Epithelial cell of proximal tubule (primary cell): ENCODE results near the gene SAP25. TPM values are rescaled to one million over a fixed set of nuclear protein-coding genes. Genes with fewer than 3 reads are reported as not detected.
"Not testable (repeated sequence)": the region's sequence is repeated elsewhere in the genome, so short reads cannot be mapped to it uniquely, and the experiment has no call there.

Experiments used
- DNase-seq: peaks from one replicate; pipeline ENCODE4 v3.0.0-alpha.2; 2011; ENCODE audit warnings: low read depth
- H3K4me3 ChIP-seq: 2 replicates; pipeline ENCODE4 v1.5.1; 2011; ENCODE audit warnings: low read depth, mild to moderate bottlenecking, low read length
- total RNA-seq: library from RNA; depleted of rRNA; stranded (reverse); fragments of >200 nt; gene quantifications from 2 replicates; pipeline ENCODE4 v1.2.3, GENCODE V29; 2015
- TF ChIP-seq, protein P1 (sequence below): conservative IDR thresholded peaks from 2 replicates; pipeline ENCODE4 v1.5.1; 2012; ENCODE audit warnings: low read depth, mild to moderate bottlenecking, low read length

SAP25 gene
- total RNA-seq, 1 donor from 2014 or later = 1.7 TPM

DNA sequence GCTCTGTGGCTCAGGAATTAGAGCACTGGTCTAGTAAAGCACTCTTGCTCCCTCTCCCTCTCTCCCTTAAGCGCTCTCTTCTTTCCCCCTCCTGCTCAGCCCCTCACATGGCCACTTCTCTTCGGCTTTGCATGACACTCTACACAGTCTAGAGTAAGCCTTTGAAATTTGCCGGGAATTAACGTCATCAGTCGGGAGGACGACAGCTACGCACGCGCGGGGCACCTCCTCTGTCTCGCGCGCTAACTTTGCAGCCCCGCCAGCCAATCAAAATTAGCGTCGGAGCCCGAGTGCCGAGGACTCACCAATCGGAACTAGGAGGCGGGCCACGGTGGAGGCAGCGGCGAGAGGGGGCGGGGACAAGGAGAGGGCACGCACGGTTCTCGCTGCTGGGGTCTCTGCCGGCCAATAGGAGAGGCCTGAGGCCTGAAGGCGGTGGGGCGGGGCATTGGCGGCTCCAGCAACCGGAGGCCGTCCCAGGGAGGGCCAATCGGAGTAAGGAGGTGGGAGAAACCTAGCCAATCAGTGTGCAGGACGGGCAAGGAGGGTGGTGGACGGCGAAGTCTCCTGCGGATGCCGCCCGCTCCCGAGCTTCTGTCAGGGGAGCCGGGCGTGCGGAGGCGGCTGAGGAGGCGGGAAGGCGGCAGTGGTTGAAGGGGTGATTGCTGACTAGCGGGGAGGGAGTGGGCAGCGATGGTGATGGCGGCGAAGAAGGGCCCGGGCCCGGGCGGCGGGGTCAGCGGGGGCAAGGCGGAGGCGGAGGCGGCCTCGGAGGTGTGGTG is 34.9 kb downstream of the SAP25 start, which contains the start of gene AGFG2:
Gene AGFG2 (plus strand): TSS at position 550 of the 782 bp plus-strand sequence. CDS start 144 bp downstream, at position 694.
- TF ChIP-seq, protein P1, sequence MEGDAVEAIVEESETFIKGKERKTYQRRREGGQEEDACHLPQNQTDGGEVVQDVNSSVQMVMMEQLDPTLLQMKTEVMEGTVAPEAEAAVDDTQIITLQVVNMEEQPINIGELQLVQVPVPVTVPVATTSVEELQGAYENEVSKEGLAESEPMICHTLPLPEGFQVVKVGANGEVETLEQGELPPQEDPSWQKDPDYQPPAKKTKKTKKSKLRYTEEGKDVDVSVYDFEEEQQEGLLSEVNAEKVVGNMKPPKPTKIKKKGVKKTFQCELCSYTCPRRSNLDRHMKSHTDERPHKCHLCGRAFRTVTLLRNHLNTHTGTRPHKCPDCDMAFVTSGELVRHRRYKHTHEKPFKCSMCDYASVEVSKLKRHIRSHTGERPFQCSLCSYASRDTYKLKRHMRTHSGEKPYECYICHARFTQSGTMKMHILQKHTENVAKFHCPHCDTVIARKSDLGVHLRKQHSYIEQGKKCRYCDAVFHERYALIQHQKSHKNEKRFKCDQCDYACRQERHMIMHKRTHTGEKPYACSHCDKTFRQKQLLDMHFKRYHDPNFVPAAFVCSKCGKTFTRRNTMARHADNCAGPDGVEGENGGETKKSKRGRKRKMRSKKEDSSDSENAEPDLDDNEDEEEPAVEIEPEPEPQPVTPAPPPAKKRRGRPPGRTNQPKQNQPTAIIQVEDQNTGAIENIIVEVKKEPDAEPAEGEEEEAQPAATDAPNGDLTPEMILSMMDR = no peak
- peak within 1 kb of the TSS; percentile 83 for H3K4me3 ChIP-seq
- DNase-seq = peak; percentile 82

DNA sequence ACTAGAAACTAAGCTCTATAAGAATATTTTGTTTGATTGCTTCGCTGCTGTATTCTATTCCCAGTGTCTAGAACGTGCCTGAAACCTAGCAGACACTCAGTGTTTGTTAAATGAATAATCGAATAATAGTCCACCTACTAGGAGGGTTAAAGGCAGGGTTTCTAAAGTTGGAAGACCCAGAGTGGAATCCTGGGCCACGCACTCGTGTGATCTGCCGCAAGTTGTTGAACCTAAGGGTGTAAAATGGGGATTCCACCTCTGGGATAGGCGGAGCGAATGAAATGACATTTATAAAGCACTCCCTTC is 35.4 kb downstream of the SAP25 start:
- DNase-seq = no peak
- H3K4me3 ChIP-seq = peak overlapping the region; percentile 43
- TF ChIP-seq, protein P1 = no peak

DNA sequence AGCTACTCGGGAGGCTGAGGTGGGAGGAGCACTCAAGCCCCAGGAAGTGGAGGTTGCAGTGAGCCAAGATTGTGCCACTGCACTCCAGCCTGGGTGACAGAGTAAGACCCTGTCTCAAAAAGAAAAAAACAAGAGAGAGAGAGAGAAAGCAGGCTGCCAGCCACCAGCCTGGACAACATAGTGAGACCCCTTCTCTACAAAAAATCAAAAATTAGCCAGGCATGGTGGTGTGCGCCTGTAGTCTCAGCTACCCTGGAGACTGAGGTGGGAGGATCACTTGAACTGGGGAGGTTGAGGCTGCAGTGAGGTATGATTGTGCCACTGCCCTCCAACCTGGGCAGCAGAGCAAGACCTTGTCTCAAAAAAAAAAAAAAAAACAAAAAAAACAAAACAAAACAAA is 37.0 kb downstream of the SAP25 start:
- not testable (repeated sequence) for DNase-seq, H3K4me3 ChIP-seq

DNA sequence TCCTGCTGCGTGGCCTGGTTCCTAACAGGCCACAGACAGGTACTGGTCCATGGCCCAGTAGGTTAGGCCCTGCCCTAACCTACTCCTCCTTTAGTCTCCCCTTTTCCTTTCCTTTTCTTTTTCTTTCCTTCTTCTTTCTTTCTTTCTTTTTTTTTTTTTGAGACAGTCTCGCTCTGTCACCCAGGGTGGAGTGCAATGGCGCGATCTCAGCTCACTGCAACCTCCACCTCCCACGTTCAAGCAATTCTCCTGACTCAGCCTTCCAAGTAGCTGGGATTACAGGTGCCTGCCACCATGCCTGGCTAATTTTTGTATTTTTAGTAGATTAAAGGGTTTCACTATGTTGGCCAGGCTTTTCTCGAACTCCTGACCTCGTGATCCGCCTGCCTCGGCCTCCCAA is 37.7 kb downstream of the SAP25 start:
- H3K4me3 ChIP-seq, DNase-seq: not testable (repeated sequence)

DNA sequence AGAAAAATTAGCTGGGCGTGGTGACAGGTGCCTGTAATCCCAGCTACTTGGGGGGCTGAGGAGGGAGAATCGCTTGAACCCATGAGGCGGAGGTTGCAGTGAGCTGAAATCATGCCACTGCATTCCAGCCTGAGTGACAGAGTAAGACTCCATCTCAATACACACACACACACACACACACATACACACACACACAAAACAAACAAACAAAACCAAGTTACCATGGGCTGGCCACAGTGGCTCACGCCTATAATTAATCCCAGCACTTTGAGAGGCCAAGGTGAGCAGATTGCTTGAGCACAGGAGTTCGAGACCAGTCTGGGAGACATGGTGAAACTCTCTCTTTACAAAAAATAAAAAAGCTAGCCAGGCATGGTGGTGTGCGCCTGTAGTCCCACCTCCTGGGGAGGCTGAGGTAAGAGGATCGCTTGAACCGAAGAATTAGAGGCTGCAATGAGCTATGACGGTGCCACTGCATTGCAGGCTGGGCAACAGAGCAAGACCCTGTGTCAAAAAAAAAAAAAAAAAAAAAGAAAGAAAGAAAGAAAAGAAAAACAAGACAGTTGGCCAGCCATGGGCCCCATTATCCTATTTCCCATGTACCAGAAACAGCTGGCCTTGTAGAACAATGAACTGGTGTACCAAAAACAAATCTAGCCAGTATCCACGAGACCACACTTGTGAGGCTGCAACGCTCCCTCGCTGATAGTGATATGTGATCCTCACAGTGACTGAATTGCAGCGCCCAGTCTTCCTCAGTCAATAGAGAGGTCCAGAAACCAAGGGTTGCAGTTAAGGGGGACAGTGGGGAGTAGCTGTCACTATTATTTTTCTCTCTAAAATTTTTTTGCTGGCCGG is 41.3 kb downstream of the SAP25 start:
- no peak overlapping the region for H3K4me3 ChIP-seq
- TF ChIP-seq, protein P1 = no peak
- DNase-seq = no peak

DNA sequence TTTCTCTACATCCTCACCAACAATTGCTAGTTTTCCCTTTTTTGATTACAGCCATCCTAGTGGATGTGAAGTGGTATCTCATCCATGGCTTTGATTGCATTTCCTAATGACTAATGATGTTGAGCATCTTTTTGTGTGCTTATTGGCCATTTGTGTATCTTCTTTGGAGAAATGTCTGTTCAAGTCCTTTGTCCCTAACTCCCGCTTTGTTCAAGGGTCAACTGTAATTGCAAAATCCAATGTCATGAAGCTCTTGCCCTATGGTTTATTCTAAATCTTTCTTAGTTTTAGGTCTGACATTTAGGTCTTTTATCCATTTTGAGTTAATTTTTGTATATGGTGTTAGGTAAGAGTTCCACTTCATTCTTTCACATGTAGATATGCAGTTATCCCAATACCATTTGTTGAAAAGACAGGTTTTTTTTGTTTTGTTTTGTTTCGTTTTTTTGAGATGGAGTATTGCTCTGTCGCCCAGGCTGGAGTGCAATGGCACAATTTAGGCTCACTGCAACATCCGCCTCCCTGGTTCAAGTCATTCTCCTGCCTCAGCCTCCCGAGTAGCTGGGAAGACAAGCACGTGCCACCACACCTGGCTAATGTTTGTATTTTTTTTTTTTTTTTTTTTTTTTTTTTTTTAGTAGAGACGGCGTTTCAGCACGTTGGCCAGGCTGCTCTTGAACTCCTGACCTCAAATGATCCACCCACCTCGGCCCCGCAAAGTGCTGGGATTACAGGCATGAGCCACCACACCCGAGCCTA is 45.4 kb downstream of the SAP25 start:
- DNase-seq, H3K4me3 ChIP-seq: not testable (repeated sequence)

DNA sequence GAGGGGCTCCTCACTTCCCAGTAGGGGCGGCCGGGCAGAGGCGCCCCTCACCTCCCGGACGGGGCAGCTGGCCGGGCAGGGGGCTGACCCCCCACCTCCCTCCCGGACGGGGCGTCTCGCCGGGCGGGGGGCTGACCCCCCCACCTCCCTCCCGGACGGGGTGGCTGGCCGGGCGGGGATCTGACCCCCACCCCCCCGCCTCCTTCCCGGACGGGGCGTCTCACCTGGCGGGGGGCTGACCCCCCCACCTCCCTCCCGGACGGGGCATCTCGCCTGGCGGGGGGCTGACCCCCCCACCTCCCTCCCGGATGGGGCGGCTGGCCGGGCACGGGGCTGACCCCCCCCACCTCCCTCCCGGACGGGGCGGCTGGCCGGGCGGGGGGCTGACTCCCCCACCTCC is 50.5 kb downstream of the SAP25 start:
- H3K4me3 ChIP-seq = not testable (repeated sequence)

More for the DNA sequence above, 50.5 kb downstream of the SAP25 start:
- DNase-seq = not testable (repeated sequence)

Other genes with a start within 250 kb of the SAP25 start
- gene PILRB, start 215.8 kb downstream of the SAP25 start, total RNA-seq = 14.3 and 14.5 TPM in 2 replicates
- not detected in 2 replicates for gene PILRA, start 200.4 kb downstream of the SAP25 start, total RNA-seq
- gene ZCWPW1, start 145.2 kb downstream of the SAP25 start, total RNA-seq = 0.65 and 3.8 TPM in 2 replicates
- 26.5 and 34.1 TPM in 2 replicates for gene MEPCE, start 144.1 kb downstream of the SAP25 start, total RNA-seq
- gene PPP1R35, start 137.4 kb downstream of the SAP25 start, total RNA-seq = 78.6 and 127 TPM in 2 replicates
- 0.65 TPM in 1 of 2 replicates, not detected in the other for gene SPACDR, start 109.6 kb downstream of the SAP25 start, total RNA-seq
- 36.6 and 45.4 TPM in 2 replicates for gene TSC22D4, start 94.7 kb downstream of the SAP25 start, total RNA-seq
- gene NYAP1, start 90.0 kb downstream of the SAP25 start, total RNA-seq = 0.72 and 1.2 TPM in 2 replicates
- 10.9 and 17.4 TPM in 2 replicates for gene AGFG2, start 34.7 kb downstream of the SAP25 start, total RNA-seq
- gene LRCH4, start 12.2 kb upstream of the SAP25 start, total RNA-seq = 36.8 and 62.0 TPM in 2 replicates
- gene FBXO24, start 12.4 kb upstream of the SAP25 start, total RNA-seq = 0.80 and 1.0 TPM in 2 replicates
- 1.4 and 4.4 TPM in 2 replicates for gene PCOLCE, start 28.5 kb upstream of the SAP25 start, total RNA-seq
- gene MOSPD3, start 38.6 kb upstream of the SAP25 start, total RNA-seq = 12.1 and 17.0 TPM in 2 replicates
- gene TFR2, start 67.7 kb upstream of the SAP25 start, total RNA-seq = 1.1 and 5.9 TPM in 2 replicates
- gene ACTL6B, start 82.5 kb upstream of the SAP25 start, total RNA-seq = not detected in 2 replicates
- 245 and 295 TPM in 2 replicates for gene GNB2, start 99.8 kb upstream of the SAP25 start, total RNA-seq
- 8.5 and 14.1 TPM in 2 replicates for gene GIGYF1, start 120.3 kb upstream of the SAP25 start, total RNA-seq
- 42.7 and 79.3 TPM in 2 replicates for gene POP7, start 132.2 kb upstream of the SAP25 start, total RNA-seq
- not detected in 2 replicates for gene EPO, start 146.6 kb upstream of the SAP25 start, total RNA-seq
- not detected in 2 replicates for gene ZAN, start 159.7 kb upstream of the SAP25 start, total RNA-seq